HG02571 (cell line): ENCODE data around the gene XRN2.
"Not testable (repeated sequence)": the region's sequence is repeated elsewhere in the genome, so short reads cannot be mapped to it uniquely, and the experiment has no call there.

Experiments
- ATAC-seq: cut with Tn5 transposase; IDR thresholded peaks from one replicate; pipeline ENCODE4 v1.9.1; 2021; ENCODE audit warnings: mild to moderate bottlenecking, moderate library complexity; ENCODE audit not compliant: unreplicated experiment

Gene XRN2

DNA sequence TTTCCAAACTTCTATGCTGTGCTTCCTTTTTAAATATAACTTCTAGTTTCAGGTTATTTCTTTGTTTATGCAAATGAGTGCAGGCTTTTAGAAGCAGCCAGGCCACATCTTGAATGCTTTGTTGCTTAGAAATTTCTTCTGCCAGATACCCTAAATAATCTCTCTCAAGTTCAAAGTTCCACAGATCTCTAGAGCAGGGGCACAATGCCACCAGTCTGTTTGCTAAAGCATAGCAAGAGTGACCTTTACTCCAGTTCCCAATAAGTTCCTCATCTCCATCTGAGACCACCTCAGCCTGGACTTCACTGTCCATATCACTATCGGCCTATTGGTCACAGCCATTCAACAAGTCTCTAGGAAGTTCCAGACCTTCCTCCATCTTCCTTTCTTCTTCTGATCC lies 120.6 kb downstream of the XRN2 start:
- ATAC-seq = not testable (repeated sequence)

- no peak for ATAC-seq
These were observed 121.7 kb downstream of the XRN2 start for GRCh38 chr20:21424846-21425245.

- no peak for ATAC-seq
These were observed 126.9 kb downstream of the XRN2 start for GRCh38 chr20:21430020-21430419.

GRCh38 chr20:21432911-21433310 lies 129.8 kb downstream of the XRN2 start:
- no peak for ATAC-seq

GRCh38 chr20:21433329-21433890 lies 130.3 kb downstream of the XRN2 start:
- ATAC-seq = no peak

DNA sequence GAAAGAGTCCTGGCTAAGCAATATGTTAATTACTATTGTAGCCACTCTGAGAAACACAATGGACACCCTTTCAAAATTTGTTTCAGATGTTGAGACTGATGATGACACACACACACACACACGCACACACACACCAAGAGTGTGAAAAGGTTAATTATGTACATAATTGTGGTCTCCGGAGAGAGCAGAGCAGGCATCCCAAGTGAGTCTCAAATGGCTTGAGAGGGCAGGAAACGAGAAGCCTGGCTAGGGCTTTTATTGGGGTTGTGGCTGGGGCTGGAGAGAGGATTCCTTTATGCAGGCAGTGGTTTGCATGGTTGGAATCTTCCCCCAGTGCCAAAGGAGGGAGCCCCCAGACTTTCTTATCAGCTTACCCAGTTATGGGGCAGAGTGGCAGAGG lies 132.4 kb downstream of the XRN2 start:
- ATAC-seq = no peak

GRCh38 chr20:21436205-21436604 lies 133.1 kb downstream of the XRN2 start:
- no peak for ATAC-seq

DNA sequence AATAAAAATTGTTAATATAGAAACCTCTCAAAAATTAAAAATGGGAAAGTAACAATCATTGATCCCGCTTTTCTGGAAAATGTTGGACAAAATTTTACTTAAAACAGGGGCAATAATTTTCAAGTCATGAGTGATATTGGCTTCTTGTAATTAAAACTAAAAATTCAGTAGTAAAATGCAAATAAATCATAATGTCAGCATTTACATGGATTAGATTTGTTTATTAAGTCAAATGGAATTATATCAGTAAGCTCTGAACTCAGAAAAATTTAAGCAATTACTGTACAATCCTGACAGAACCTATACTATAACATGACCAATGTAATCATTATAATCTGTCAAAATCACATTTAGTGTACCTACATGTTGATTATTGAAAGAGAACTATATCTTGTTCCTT lies 134.1 kb downstream of the XRN2 start:
- ATAC-seq = no peak

DNA sequence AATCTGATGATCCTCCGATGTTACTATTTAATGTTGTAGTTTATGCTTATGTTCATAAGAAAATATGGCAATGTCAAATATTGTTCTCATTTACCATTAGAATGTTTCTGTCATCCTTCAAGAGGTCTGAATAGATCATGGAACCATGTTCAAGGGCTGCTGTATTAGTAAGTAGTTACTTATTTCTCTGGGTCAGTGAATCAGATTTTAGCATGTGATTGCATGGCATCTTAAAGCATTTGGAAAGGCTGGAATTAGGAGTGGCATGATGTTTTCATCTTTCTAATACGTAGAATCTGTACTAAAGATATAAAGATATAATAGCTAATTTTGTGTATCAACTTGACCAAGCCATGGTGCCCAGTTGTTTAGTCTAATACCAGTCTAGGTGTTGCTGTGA lies 134.7 kb downstream of the XRN2 start:
- ATAC-seq = no peak
